Stimulated activated CD8-positive, alpha-beta memory T cell treated with anti-CD3 and anti-CD28 coated beads, Interleukin-7, amount 100 ng/mL, for 1 hour (primary cell): ENCODE results near the gene FBXL7.

Experiments
- DNase-seq, 2 donors: peaks; one replicate each; pipeline ENCODE4 v3.0.0-alpha.2; 2020; ENCODE audit warnings: low read depth in 2 of 2

The FBXL7 gene

GRCh38 chr5:15655683-15656082 lies 155.7 kb downstream of the FBXL7 start:
- no peak for DNase-seq

- DNase-seq, result no peak
Observed at GRCh38 chr5:15664961-15665360, 165.0 kb downstream of the FBXL7 start.

- no peak for DNase-seq
Observed at GRCh38 chr5:15669826-15670225, 169.8 kb downstream of the FBXL7 start.

- no peak for DNase-seq
Observed at GRCh38 chr5:15674716-15675115, 174.7 kb downstream of the FBXL7 start.

- DNase-seq, result no peak
Observed at GRCh38 chr5:15676591-15676990, 176.6 kb downstream of the FBXL7 start.

- DNase-seq, result no peak
Observed at GRCh38 chr5:15679161-15679560, 179.2 kb downstream of the FBXL7 start.

- no peak for DNase-seq
Observed at GRCh38 chr5:15680455-15680854, 180.5 kb downstream of the FBXL7 start.

- no peak for DNase-seq
Observed at GRCh38 chr5:15682122-15682521, 182.1 kb downstream of the FBXL7 start.

GRCh38 chr5:15682566-15682965 lies 182.6 kb downstream of the FBXL7 start:
- DNase-seq, result no peak

GRCh38 chr5:15683332-15683731 lies 183.4 kb downstream of the FBXL7 start:
- DNase-seq, result no peak

GRCh38 chr5:15687401-15687800 lies 187.4 kb downstream of the FBXL7 start:
- no peak for DNase-seq

GRCh38 chr5:15689836-15690235 lies 189.9 kb downstream of the FBXL7 start:
- no peak for DNase-seq

GRCh38 chr5:15690611-15691010 lies 190.6 kb downstream of the FBXL7 start:
- DNase-seq, result no peak

GRCh38 chr5:15691521-15691920 lies 191.5 kb downstream of the FBXL7 start:
- DNase-seq, result no peak

- no peak for DNase-seq
Observed at GRCh38 chr5:15692706-15693381, 192.9 kb downstream of the FBXL7 start.

GRCh38 chr5:15693382-15693728 lies 193.4 kb downstream of the FBXL7 start:
- no peak for DNase-seq

GRCh38 chr5:15693933-15694332 lies 194.0 kb downstream of the FBXL7 start:
- DNase-seq, result no peak

- no peak for DNase-seq
Observed at GRCh38 chr5:15694696-15695214, 194.8 kb downstream of the FBXL7 start.

GRCh38 chr5:15695215-15695731 lies 195.3 kb downstream of the FBXL7 start:
- DNase-seq, result no peak

GRCh38 chr5:15700373-15700772 lies 200.4 kb downstream of the FBXL7 start:
- no peak for DNase-seq

GRCh38 chr5:15702102-15702501 lies 202.1 kb downstream of the FBXL7 start:
- no peak for DNase-seq

GRCh38 chr5:15703901-15704300 lies 203.9 kb downstream of the FBXL7 start:
- DNase-seq, result no peak

GRCh38 chr5:15704397-15704947 lies 204.5 kb downstream of the FBXL7 start:
- no peak for DNase-seq

GRCh38 chr5:15707631-15708030 lies 207.7 kb downstream of the FBXL7 start:
- DNase-seq, result no peak
